Fibroblast of peridontal ligament (primary cell): ENCODE measurements around the gene ILRUN.
"Not testable (repeated sequence)": the region's sequence is repeated elsewhere in the genome, so short reads cannot be mapped to it uniquely, and the experiment has no call there.

Experiments used
- DNase-seq: peaks from one replicate; pipeline ENCODE4 v3.0.0-alpha.2; 2010; ENCODE audit errors: extremely low read depth

Gene ILRUN

GRCh38 chr6:34697904-34698559 is 1.5 kb upstream of the ILRUN start:
- DNase-seq, result no peak

- no peak for DNase-seq
Observed at GRCh38 chr6:34697544-34697836, 923 bp upstream of the ILRUN start.

GRCh38 chr6:34696189-34696738 is 303 bp downstream of the ILRUN start:
- DNase-seq, result peak; percentile 28

DNA sequence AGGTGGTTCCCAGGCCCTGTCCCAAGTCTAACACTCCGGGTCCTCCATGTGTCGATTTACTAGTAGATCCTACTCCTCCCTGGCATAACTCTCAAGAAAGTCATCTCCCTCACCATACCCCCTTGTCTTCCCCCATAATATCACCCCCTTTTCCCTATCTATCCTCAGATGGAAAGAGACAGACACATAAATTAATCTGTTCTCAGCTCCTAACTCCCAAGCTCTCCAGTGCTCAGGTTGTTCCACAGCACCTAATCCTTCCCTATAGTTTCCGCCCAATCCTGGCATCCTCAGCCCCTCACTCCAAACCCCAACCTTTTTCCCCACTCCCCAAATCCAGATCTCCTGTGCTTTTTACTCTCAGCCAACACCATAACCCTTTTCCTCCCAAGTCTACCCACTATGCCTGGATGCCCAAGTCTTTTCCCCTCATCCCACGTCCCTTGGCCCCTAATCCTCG is 808 bp downstream of the ILRUN start:
- DNase-seq, result no peak

GRCh38 chr6:34692280-34692679 is 4.3 kb downstream of the ILRUN start:
- no peak for DNase-seq

- DNase-seq, result no peak
Observed at GRCh38 chr6:34689742-34690141, 6.8 kb downstream of the ILRUN start.

- no peak for DNase-seq
Observed at GRCh38 chr6:34688956-34689355, 7.6 kb downstream of the ILRUN start.

DNA sequence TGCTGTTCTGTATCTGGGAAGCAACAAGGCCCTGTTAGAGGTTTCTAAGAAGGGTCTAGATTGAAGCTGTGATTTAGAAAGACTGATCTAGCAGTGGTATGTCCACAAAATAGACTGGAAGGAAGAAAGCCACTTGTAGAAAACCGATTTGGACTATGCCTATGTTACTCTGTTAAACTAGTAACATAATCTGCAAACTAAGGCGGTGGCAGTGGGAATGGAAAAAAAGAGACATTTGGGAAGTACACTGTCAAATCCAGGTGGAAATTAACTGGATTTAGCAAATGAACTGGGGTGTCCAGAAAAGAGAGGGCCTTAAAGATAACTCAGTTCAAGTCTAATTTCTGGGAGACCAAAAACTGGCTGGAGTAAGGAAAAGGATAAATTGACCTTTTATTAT is 11.6 kb downstream of the ILRUN start:
- DNase-seq, result no peak

GRCh38 chr6:34684364-34684763 is 12.2 kb downstream of the ILRUN start:
- DNase-seq, result no peak

- no peak for DNase-seq
Observed at GRCh38 chr6:34680802-34681515, 15.6 kb downstream of the ILRUN start.

- not testable (repeated sequence) for DNase-seq
Observed at GRCh38 chr6:34680313-34680712, 16.3 kb downstream of the ILRUN start.

DNA sequence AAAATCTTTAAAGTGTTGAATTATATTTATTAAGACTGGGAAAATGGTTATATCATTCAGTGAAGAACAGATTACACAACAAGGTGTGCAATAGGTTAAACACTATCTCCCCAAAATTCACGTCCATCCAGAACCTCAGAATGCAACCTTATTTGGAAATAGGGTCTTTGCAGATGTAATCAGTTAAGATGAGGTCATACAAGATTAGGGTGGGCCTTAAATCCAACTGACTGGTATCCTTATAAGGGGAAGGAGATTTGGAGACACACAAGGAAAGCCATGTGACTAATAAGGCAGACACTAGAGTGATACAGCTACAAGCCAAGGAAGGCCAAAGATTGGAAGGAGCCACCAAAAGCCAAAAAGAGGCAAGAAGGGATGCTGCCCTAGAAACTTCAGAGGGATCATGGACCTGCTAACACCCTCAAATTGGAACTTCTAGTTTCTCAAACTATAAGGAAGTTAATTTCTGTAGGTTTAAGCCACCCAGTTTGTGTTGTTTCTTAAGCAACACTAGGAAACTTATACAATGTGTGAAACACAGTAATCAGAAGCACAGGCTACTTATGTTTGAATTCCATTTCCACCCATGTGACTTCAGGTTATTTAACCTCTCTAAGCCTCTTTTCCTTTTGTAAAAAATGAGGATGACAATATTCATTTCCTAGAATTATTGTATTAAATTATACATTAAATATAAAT is 16.9 kb downstream of the ILRUN start:
- DNase-seq, result peak; percentile 34

DNA sequence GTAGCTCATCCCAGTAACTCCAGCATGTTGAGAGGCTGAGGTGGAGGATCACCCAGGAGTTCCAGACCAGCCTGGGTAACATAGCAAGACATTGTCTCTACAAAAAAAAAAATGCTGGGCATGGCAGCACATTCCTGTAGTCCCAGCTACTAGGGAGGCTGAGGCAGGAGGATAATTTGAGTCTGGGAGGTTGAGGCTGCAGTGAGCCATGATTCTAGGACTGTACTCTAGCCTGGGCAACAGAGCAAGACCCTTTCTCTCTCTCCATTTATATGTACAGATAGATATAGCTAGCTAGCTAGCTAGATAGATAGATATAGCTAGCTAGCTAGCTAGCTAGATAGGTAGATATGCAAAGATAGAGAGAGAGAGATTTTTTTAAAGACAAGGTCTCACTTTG is 20.4 kb downstream of the ILRUN start:
- no peak for DNase-seq

GRCh38 chr6:34674930-34675329 is 21.6 kb downstream of the ILRUN start:
- not testable (repeated sequence) for DNase-seq

GRCh38 chr6:34674268-34674639 is 22.3 kb downstream of the ILRUN start:
- DNase-seq, result no peak

- DNase-seq, result no peak
Observed at GRCh38 chr6:34673064-34673463, 23.5 kb downstream of the ILRUN start.

DNA sequence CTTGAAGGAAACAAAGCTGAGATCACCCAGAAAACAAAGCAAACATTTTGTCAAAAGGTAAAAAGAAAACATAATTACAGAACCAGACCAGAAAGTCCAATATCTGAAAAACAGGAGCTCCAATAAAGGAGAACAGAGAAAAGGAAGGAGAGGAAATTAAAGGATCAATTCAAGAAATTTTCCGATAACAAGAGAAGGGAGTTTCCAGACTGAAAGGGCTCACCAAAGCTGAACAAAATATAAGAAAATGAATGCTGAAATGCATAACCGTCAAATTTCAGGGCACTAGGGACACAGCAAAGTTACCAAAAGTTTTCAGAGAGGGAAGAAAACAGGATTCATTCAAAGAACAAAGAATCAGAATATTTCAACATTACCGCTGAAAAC is 23.9 kb downstream of the ILRUN start:
- DNase-seq, result no peak

- peak; percentile 53 for DNase-seq
Observed at GRCh38 chr6:34671801-34672656, 24.5 kb downstream of the ILRUN start.

GRCh38 chr6:34671367-34671766 is 25.2 kb downstream of the ILRUN start:
- DNase-seq, result peak; percentile 72

GRCh38 chr6:34668799-34669198 is 27.8 kb downstream of the ILRUN start:
- not testable (repeated sequence) for DNase-seq

DNA sequence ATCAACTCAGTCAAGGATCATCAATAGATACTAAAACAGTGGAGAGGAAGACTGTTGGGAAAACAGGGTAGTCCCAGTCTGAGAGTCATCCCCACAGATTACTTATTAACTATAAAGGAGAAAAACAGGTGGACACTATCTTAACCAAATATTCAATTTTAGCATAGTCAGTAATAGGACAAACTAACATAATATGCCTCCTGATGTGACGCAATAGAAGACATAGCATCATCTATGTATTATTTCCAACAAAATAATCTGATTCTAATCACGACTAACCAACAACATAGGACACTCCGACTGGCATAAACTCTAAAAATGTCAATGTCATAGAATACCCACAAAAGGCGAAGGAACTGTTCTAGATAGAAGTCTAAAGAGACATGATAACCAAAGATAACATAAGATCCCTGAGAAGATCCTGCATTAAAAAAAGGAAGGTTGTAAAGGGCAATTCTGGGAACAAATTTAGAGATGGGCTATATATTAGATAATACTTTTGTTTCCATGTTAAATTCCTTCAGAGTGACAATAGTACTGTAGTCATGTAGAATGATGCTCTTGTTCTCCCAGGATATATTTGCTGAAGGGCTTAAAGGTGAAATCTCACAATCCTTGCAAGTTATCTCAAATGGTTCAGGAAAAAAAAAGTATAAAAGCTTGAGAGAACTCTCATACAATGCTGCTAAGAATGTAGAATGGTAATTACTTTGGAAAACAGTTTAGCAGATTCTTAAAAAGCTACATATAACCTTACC is 28.9 kb downstream of the ILRUN start:
- DNase-seq, result no peak
